NCI-H345 treated with DMSO at 0.1 percent for 48 hours (cell line): ENCODE results near the gene FBXO41.

ENCODE experiments used
- DNase-seq: peaks from one replicate; lab custom pipeline; 2025; ENCODE audit not compliant: unreplicated experiment; lab: John Stamatoyannopoulos, UW

The FBXO41 gene

GRCh38 chr2:73246850-73247249 is 37.4 kb downstream of the FBXO41 start:
- DNase-seq, result no peak

GRCh38 chr2:73244580-73244979 is 39.7 kb downstream of the FBXO41 start:
- no peak for DNase-seq

GRCh38 chr2:73243884-73244570 is 40.3 kb downstream of the FBXO41 start:
- DNase-seq, result no peak

- DNase-seq, result no peak
Observed at GRCh38 chr2:73239776-73240175, 44.5 kb downstream of the FBXO41 start.

GRCh38 chr2:73238976-73239375 is 45.3 kb downstream of the FBXO41 start:
- no peak for DNase-seq

GRCh38 chr2:73238149-73238548 is 46.1 kb downstream of the FBXO41 start:
- no peak for DNase-seq

GRCh38 chr2:73237168-73237567 is 47.1 kb downstream of the FBXO41 start:
- DNase-seq, result no peak

- DNase-seq, result no peak
Observed at GRCh38 chr2:73235315-73236028, 48.8 kb downstream of the FBXO41 start.

- DNase-seq, result peak; percentile 99
Observed at GRCh38 chr2:73233932-73234832, 50.1 kb downstream of the FBXO41 start, which contains the start of gene CCT7. Gene CCT7, plus strand, starts transcription at chr2:73234308. Its CDS starts 71 bp downstream, at chr2:73234379.

- peak; percentile 98 for DNase-seq
Observed at GRCh38 chr2:73233154-73233931, 50.9 kb downstream of the FBXO41 start, which contains the start of gene PRADC1. Gene PRADC1, minus strand, starts transcription at chr2:73233239. Its CDS starts 79 bp downstream, at chr2:73233160.

- DNase-seq, result no peak
Observed at GRCh38 chr2:73232403-73233153, 51.7 kb downstream of the FBXO41 start.

- no peak for DNase-seq
Observed at GRCh38 chr2:73228631-73229030, 55.6 kb downstream of the FBXO41 start.

GRCh38 chr2:73227086-73227485 is 57.2 kb downstream of the FBXO41 start:
- DNase-seq, result no peak

- DNase-seq, result no peak
Observed at GRCh38 chr2:73225513-73226360, 58.5 kb downstream of the FBXO41 start.

GRCh38 chr2:73223821-73224220 is 60.5 kb downstream of the FBXO41 start:
- DNase-seq, result no peak

- no peak for DNase-seq
Observed at GRCh38 chr2:73218298-73218697, 66.0 kb downstream of the FBXO41 start.

- DNase-seq, result no peak
Observed at GRCh38 chr2:73217826-73218225, 66.5 kb downstream of the FBXO41 start.

- no peak for DNase-seq
Observed at GRCh38 chr2:73217160-73217559, 67.1 kb downstream of the FBXO41 start.

GRCh38 chr2:73215254-73215653 is 69.0 kb downstream of the FBXO41 start:
- DNase-seq, result no peak
